Suprapubic skin (tissue), 4 donors: Measurements from ENCODE around the gene METAP1.

Source experiments
- EP300 ChIP-seq: sonication (generic); formaldehyde crosslinking; IDR thresholded peaks from one replicate; pipeline ENCODE4 v1.6.1; 2017; ENCODE audit warnings: antibody characterized with exemption
- POLR2A ChIP-seq, 2 donors: fragments of 450-650 bp; IDR thresholded peaks; one replicate each; pipeline ENCODE4 v1.6.1; 2017; ENCODE audit warnings: antibody characterized with exemption in 2 of 2, mild to moderate bottlenecking in 2 of 2, moderate library complexity in 2 of 2
- POLR2AphosphoS5 ChIP-seq, 3 donors: sonication (generic); formaldehyde crosslinking; IDR thresholded peaks; one replicate each; pipeline ENCODE4 v1.6.1; 2017; ENCODE audit warnings: antibody characterized with exemption in 3 of 3
- TF ChIP-seq, protein P1 (sequence below), 2 donors: fragments of 200-600 bp in 1 of 2; fragments of 450-650 bp in 1 of 2; sonication (generic) in 1 of 2; IDR thresholded peaks; one replicate each; pipeline ENCODE4 v1.5.1; 2016 to 2019; ENCODE audit warnings: antibody characterized with exemption in 2 of 2, mild to moderate bottlenecking in 1 of 2, moderate library complexity in 1 of 2

DNA sequence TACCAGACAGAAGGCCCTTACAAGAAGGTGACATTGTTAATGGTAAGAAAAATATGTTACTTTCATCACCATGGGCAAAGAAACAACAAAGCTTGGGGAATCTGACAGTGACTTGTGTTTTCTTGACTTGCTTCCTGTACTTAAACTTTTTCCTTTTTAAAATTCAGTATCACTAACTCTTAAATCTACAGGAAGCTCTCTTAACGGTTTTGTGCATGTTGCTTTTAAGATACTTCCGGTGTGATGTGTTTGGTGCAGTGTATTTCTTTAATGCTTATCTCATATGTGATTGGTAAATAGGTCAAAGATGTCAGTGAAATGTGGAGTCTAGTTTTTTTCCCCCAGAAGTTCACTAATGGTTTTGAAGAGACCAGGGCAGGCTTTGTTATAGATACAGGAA lies 47.8 kb downstream of the METAP1 start:
- TF ChIP-seq, protein P1, sequence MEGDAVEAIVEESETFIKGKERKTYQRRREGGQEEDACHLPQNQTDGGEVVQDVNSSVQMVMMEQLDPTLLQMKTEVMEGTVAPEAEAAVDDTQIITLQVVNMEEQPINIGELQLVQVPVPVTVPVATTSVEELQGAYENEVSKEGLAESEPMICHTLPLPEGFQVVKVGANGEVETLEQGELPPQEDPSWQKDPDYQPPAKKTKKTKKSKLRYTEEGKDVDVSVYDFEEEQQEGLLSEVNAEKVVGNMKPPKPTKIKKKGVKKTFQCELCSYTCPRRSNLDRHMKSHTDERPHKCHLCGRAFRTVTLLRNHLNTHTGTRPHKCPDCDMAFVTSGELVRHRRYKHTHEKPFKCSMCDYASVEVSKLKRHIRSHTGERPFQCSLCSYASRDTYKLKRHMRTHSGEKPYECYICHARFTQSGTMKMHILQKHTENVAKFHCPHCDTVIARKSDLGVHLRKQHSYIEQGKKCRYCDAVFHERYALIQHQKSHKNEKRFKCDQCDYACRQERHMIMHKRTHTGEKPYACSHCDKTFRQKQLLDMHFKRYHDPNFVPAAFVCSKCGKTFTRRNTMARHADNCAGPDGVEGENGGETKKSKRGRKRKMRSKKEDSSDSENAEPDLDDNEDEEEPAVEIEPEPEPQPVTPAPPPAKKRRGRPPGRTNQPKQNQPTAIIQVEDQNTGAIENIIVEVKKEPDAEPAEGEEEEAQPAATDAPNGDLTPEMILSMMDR (IDR thresholded peaks at IDR 0.05), result no peak
- TF ChIP-seq POLR2AphosphoS5 (IDR thresholded peaks at IDR 0.05) (no peak), EP300 (no peak), POLR2A (IDR thresholded peaks at IDR 0.05) (no peak)
